DMS 273 treated with DMSO at 0.1 percent for 48 hours (cell line): ENCODE measurements around the gene TGM2.
A peak's percentile ranks its signal among the peaks of the same experiment; 100 is the strongest.

Source experiments
- DNase-seq: peaks from one replicate; lab custom pipeline; 2025; lab: John Stamatoyannopoulos, UW

Gene TGM2

GRCh38 chr20:38132156-38132909 is 32.7 kb downstream of the TGM2 start:
- no peak for DNase-seq

- no peak for DNase-seq
Measured at GRCh38 chr20:38131588-38132121, 33.4 kb downstream of the TGM2 start.

GRCh38 chr20:38130687-38131587 is 34.1 kb downstream of the TGM2 start:
- DNase-seq, result no peak

GRCh38 chr20:38129893-38130609 is 35.0 kb downstream of the TGM2 start:
- DNase-seq, result no peak

- no peak for DNase-seq
Measured at GRCh38 chr20:38129248-38129865, 35.7 kb downstream of the TGM2 start.

GRCh38 chr20:38128691-38129090 is 36.4 kb downstream of the TGM2 start:
- DNase-seq, result no peak

GRCh38 chr20:38127920-38128528 is 37.0 kb downstream of the TGM2 start:
- no peak for DNase-seq

- peak; percentile 79 for DNase-seq
Measured at GRCh38 chr20:38126932-38127621, 38.0 kb downstream of the TGM2 start.

GRCh38 chr20:38126146-38126921 is 38.7 kb downstream of the TGM2 start:
- no peak for DNase-seq

GRCh38 chr20:38125157-38126056 is 39.7 kb downstream of the TGM2 start:
- DNase-seq, result peak; percentile 83

GRCh38 chr20:38123021-38123587 is 42.0 kb downstream of the TGM2 start:
- DNase-seq, result no peak

GRCh38 chr20:38121741-38122140 is 43.3 kb downstream of the TGM2 start:
- DNase-seq, result no peak

GRCh38 chr20:38120625-38120988 is 44.5 kb downstream of the TGM2 start:
- DNase-seq, result no peak

- no peak for DNase-seq
Measured at GRCh38 chr20:38119446-38119845, 45.6 kb downstream of the TGM2 start.

GRCh38 chr20:38117635-38118034 is 47.4 kb downstream of the TGM2 start:
- no peak for DNase-seq

GRCh38 chr20:38117205-38117604 is 47.9 kb downstream of the TGM2 start:
- no peak for DNase-seq

GRCh38 chr20:38116409-38117165 is 48.5 kb downstream of the TGM2 start:
- no peak for DNase-seq

GRCh38 chr20:38115896-38116295 is 49.2 kb downstream of the TGM2 start:
- no peak for DNase-seq
